ENCODE measurements around the gene ALDH3A2.

The ALDH3A2 gene

DNA sequence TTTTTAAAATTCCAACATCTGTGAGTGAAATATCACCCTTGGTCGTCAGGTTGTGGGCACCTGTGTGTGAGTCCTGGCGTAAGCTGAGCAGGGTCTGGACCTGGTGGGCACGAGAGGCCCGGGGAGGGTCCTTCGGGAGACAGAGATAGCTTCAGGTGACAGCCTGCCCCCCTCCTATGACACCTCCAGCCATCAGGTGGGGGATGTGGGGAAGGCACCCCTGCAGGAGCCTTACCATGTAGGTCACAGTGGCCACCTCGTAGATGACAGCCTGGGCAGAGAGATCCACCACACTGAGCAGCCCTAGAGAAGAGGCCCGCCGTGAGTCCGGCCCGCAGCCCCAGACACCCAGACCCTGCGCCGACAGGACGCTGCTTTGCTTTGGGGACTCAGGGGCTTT, 56.6 kb downstream of the ALDH3A2 start:
- H4K20me1 ChIP-seq (ENCODE audit: insufficient read depth, low read length): no peaks in the 10 kb centered on the region
- TF ChIP-seq CTCF (IDR thresholded peaks at IDR 0.05; ENCODE audit: borderline replicate concordance, extremely low read depth, low read length, poor library complexity, severe bottlenecking) (no peak), EZH2 (IDR thresholded peaks at IDR 0.05; ENCODE audit: borderline replicate concordance, low read depth, low read length, severe bottlenecking) (no peak)
- no peak for DNase-seq
- no peak overlapping the region for H3K9ac ChIP-seq (ENCODE audit: low read depth, low read length)
- H3K4me2 ChIP-seq (ENCODE audit: insufficient read depth, low read length): no peak overlapping the region
- H3K27ac ChIP-seq (ENCODE audit: low read length): no peak overlapping the region
- H3K27me3 ChIP-seq (ENCODE audit: insufficient read depth, low read length, poor library complexity): peaks cover 16% of the 10 kb centered on the region
- H2AFZ ChIP-seq (ENCODE audit: low read depth, low read length): no peak overlapping the region
- H3K9me3 ChIP-seq (ENCODE audit: insufficient read depth, low read length, severe bottlenecking): no peaks in the 10 kb centered on the region
- no peak for ATAC-seq (ENCODE audit: insufficient read depth, low read depth)
- H3K4me1 ChIP-seq (ENCODE audit: insufficient read depth, low read length): no peaks in the 10 kb centered on the region
- H3K36me3 ChIP-seq (ENCODE audit: insufficient read depth, low read length): no peaks in the 10 kb centered on the region
- no peaks in the 10 kb centered on the region for H3K79me2 ChIP-seq (ENCODE audit: insufficient read depth, low read length)
- no peak overlapping the region for H3K4me3 ChIP-seq (ENCODE audit: low read depth in 1 of 2, low read length in 2 of 2)

DNA sequence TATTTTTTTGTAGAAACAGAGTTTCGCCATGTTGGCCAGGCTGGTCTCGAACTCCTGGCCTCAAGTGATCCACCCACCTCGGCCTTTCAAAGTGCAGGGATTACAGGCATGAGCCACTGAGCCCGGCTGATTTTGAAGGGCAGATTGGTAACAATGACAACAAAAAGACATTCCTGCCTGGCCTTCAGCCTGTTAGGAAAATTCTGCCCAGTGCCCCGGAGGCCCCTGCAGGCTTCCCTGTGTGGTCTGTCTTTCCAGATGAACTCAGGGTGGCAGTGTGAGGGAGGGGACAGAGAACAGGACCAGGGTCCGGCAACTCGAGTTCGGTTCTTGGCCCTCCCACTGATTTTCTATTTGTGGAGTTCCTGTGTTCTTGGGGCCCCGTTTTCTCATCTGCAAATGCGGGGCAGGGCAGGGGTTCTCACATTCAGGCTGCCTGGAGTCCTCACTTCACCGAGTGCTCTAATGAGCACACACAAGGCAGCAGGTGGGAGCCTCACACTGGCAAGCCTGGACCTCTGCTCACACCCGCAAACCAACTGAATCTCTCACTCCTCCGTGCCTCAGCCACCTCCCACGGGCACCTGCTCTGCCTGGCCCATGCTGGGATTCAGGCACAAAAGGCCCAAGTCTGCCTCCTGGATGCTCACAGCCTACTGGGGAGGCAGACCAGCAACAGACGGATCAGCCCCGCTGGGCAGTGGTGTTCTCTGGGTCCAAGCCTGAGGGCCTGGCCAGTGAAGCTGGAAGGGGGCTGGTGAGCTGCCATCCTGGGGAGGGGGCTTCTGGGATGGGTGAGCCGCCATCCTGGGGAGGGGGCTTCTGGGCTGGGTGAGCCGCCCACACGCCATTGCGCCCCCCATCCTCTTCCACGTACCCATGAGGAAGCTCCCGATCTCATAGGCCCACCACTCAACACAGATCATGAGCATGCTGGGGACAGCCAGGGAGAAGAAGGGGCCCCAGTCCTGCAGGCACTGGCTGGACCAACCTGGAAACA, 57.5 kb downstream of the ALDH3A2 start:
- no peaks in the 10 kb centered on the region for H4K20me1 ChIP-seq (ENCODE audit: insufficient read depth, low read length)
- no peaks in the 10 kb centered on the region for H3K9me3 ChIP-seq (ENCODE audit: insufficient read depth, low read length, severe bottlenecking)
- TF ChIP-seq CTCF (IDR thresholded peaks at IDR 0.05; ENCODE audit: borderline replicate concordance, extremely low read depth, low read length, poor library complexity, severe bottlenecking): no peak
- no peaks in the 10 kb centered on the region for H3K4me1 ChIP-seq (ENCODE audit: insufficient read depth, low read length)
- no peak overlapping the region for H3K4me2 ChIP-seq (ENCODE audit: insufficient read depth, low read length)
- no peaks in the 10 kb centered on the region for H3K79me2 ChIP-seq (ENCODE audit: insufficient read depth, low read length)
- no peak for DNase-seq
- ATAC-seq (ENCODE audit: insufficient read depth, low read depth): no peak
- peaks cover 16% of the 10 kb centered on the region for H3K27me3 ChIP-seq (ENCODE audit: insufficient read depth, low read length, poor library complexity)
- H3K27ac ChIP-seq (ENCODE audit: low read length): no peak overlapping the region
- no peaks in the 10 kb centered on the region for H3K36me3 ChIP-seq (ENCODE audit: insufficient read depth, low read length)
- no peak overlapping the region for H2AFZ ChIP-seq (ENCODE audit: low read depth, low read length)
- no peak overlapping the region for H3K9ac ChIP-seq (ENCODE audit: low read depth, low read length)
- no peak overlapping the region for H3K4me3 ChIP-seq (ENCODE audit: low read depth in 1 of 2, low read length in 2 of 2)

- Histone ChIP-seq H3K27ac (ENCODE audit: low read length) (no peak overlapping the region), H3K79me2 (ENCODE audit: insufficient read depth, low read length) (no peaks in the 10 kb centered on the region), H3K27me3 (ENCODE audit: insufficient read depth, low read length, poor library complexity) (peaks cover 13% of the 10 kb centered on the region), H4K20me1 (ENCODE audit: insufficient read depth, low read length) (no peaks in the 10 kb centered on the region), H3K4me2 (ENCODE audit: insufficient read depth, low read length) (no peak overlapping the region), H3K9me3 (ENCODE audit: insufficient read depth, low read length, severe bottlenecking) (no peaks in the 10 kb centered on the region), H2AFZ (ENCODE audit: low read depth, low read length) (no peak overlapping the region), H3K4me3 (ENCODE audit: low read depth in 1 of 2, low read length in 2 of 2) (no peak overlapping the region), H3K4me1 (ENCODE audit: insufficient read depth, low read length) (no peaks in the 10 kb centered on the region), H3K36me3 (ENCODE audit: insufficient read depth, low read length) (no peaks in the 10 kb centered on the region), H3K9ac (ENCODE audit: low read depth, low read length) (no peak overlapping the region)
- no peak for DNase-seq
- TF ChIP-seq CTCF (IDR thresholded peaks at IDR 0.05; ENCODE audit: borderline replicate concordance, extremely low read depth, low read length, poor library complexity, severe bottlenecking): no peak
- TF ChIP-seq EZH2 (IDR thresholded peaks at IDR 0.05; ENCODE audit: borderline replicate concordance, low read depth, low read length, severe bottlenecking): no peak
- ATAC-seq (ENCODE audit: insufficient read depth, low read depth): no peak
Observed at GRCh38 chr17:19706791-19707727, 58.5 kb downstream of the ALDH3A2 start.

All from DND-41 (cell line).